GM23338 (cell line): ENCODE results near the gene DGAT2.
A peak's percentile ranks its signal among the peaks of the same experiment; 100 is the strongest.

ENCODE experiments used
- CTCF ChIP-seq, 2 experiments: fragments of 200-600 bp in 1 of 2; sonication (generic) in 1 of 2; conservative IDR thresholded peaks; 2 replicates each; pipeline versions ENCODE4 v1.5.1 to v1.6.1; 2016 to 2017; ENCODE audit warnings: antibody characterized with exemption in 2 of 2, low read depth in 2 of 2, mild to moderate bottlenecking in 2 of 2, moderate library complexity in 1 of 2
- ETS1 ChIP-seq: IDR thresholded peaks from 2 replicates; pipeline ENCODE4 v1.6.1; 2016; ENCODE audit warnings: antibody characterized with exemption
- EZH2 ChIP-seq: fragments of 200-600 bp; sonication (generic); IDR thresholded peaks from one replicate; pipeline ENCODE4 v1.8.0; 2017; ENCODE audit warnings: antibody characterized with exemption, mild to moderate bottlenecking, low read depth; ENCODE audit not compliant: unreplicated experiment
- EZH2phosphoT487 ChIP-seq: fragments of 200-600 bp; sonication (generic); IDR thresholded peaks from one replicate; pipeline ENCODE4 v1.8.1; 2018; ENCODE audit warnings: antibody characterized with exemption; ENCODE audit not compliant: unreplicated experiment
- JUNB ChIP-seq: IDR thresholded peaks from one replicate; pipeline ENCODE4 v1.6.1; 2016; ENCODE audit warnings: antibody characterized with exemption; ENCODE audit not compliant: unreplicated experiment
- POLR2AphosphoS5 ChIP-seq: IDR thresholded peaks from 2 replicates; pipeline ENCODE4 v1.6.1; 2016; ENCODE audit warnings: antibody characterized with exemption, low read depth
- REST ChIP-seq: IDR thresholded peaks from one replicate; pipeline ENCODE4 v1.6.1; 2018; ENCODE audit warnings: antibody characterized with exemption; ENCODE audit not compliant: unreplicated experiment
- STAT1 ChIP-seq: IDR thresholded peaks from one replicate; pipeline ENCODE4 v1.6.1; 2016; ENCODE audit warnings: antibody characterized with exemption; ENCODE audit not compliant: unreplicated experiment
- ZNF331 ChIP-seq: fragments of 250-450 bp; sonication (Bioruptor Pico); IDR thresholded peaks from 2 replicates; pipeline ENCODE4 v1.5.0; 2020; ENCODE audit warnings: low read depth, mild to moderate bottlenecking, moderate library complexity

- TF ChIP-seq POLR2AphosphoS5 (no peak), CTCF (conservative IDR thresholded peaks at IDR 0.05; ENCODE audit: low read depth in 2 of 2) (peak; percentile 84 to 96), EZH2phosphoT487 (no peak), EZH2 (no peak), REST (no peak), JUNB (no peak), STAT1 (no peak), ZNF331 (CRISPR knock-in tag) (no peak), ETS1 (no peak)
Measured at GRCh38 chr11:75802913-75803820, 34.6 kb downstream of the DGAT2 start.
